ENCODE results near the gene THRB. TPM values are rescaled to one million over a fixed set of nuclear protein-coding genes. Genes with fewer than 3 reads are reported as not detected.
"Not testable (repeated sequence)": the region's sequence is repeated elsewhere in the genome, so short reads cannot be mapped to it uniquely, and the experiment has no call there.

The THRB gene
- total RNA-seq, 5 donors from 2014 or later (not counting 1 experiment from before 2014, with no cell fraction given): 0.03 to 0.29 (median 0.19) TPM; not detected in 2

- Mint-ChIP-seq H3K4me1 (no peaks in the 10 kb centered on the region), H3K4me3 (no peak overlapping the region), H3K36me3 (no peaks in the 10 kb centered on the region), H3K27me3 (no peaks in the 10 kb centered on the region), H3K27ac (no peak overlapping the region), H3K9me3 (peaks cover 0 to 12% (median 0%) of the 10 kb centered on the region in 3 donors)
- ChIA-PET POLR2A (no interaction called here), CTCF (no interaction called here)
- WGBS (ENCODE audit: insufficient coverage): 100% methylated on average over 1 of the region's 2 CpGs
- no peak for DNase-seq
- H3K9me3 ChIP-seq: no peaks in the 10 kb centered on the region
- no peak for ATAC-seq (replicated peaks in 1 of 4)
- H3K4me3 ChIP-seq (ENCODE audit: control insufficient read depth in 1 of 2, extremely low read depth in 1 of 2, low read length in 1 of 2): no peak overlapping the region
- no peak overlapping the region for H3K27ac ChIP-seq (ENCODE audit: low read length)
- H3K4me1 ChIP-seq (ENCODE audit: control insufficient read depth in 1 of 2, extremely low read depth in 1 of 2, insufficient read depth in 2 of 2, low read length in 2 of 2): no peaks in the 10 kb centered on the region
- H3K36me3 ChIP-seq (ENCODE audit: control insufficient read depth in 2 of 2, extremely low read depth in 1 of 2, insufficient read depth in 1 of 2, low read length in 1 of 2): no peaks in the 10 kb centered on the region
- H3K27me3 ChIP-seq (replicated peaks in 1 of 2; ENCODE audit: control insufficient read depth in 2 of 2, extremely low read depth in 1 of 2, insufficient read depth in 2 of 2, low read length in 1 of 2): no peaks in the 10 kb centered on the region
These were observed 74.4 kb downstream of the THRB start for GRCh38 chr3:24420224-24420623.

- DNase-seq (no peak), ATAC-seq (replicated peaks in 1 of 4) (no peak)
- Mint-ChIP-seq H3K4me1 (no peaks in the 10 kb centered on the region), H3K4me3 (no peak overlapping the region), H3K36me3 (no peaks in the 10 kb centered on the region), H3K27ac (no peak overlapping the region), H3K27me3 (no peaks in the 10 kb centered on the region), H3K9me3 (peaks cover 0 to 12% (median 0%) of the 10 kb centered on the region in 3 donors)
- ChIA-PET CTCF (no interaction called here), POLR2A (no interaction called here)
- no peak overlapping the region for H3K27ac ChIP-seq (ENCODE audit: low read length)
- no CpG with 5 or more reads among the region's 3 CpGs for WGBS (ENCODE audit: insufficient coverage)
- H3K27me3 ChIP-seq (replicated peaks in 1 of 2; ENCODE audit: control insufficient read depth in 2 of 2, extremely low read depth in 1 of 2, insufficient read depth in 2 of 2, low read length in 1 of 2): no peaks in the 10 kb centered on the region
- H3K9me3 ChIP-seq: no peaks in the 10 kb centered on the region
- H3K4me1 ChIP-seq (ENCODE audit: control insufficient read depth in 1 of 2, extremely low read depth in 1 of 2, insufficient read depth in 2 of 2, low read length in 2 of 2): no peaks in the 10 kb centered on the region
- no peak overlapping the region for H3K4me3 ChIP-seq (ENCODE audit: control insufficient read depth in 1 of 2, extremely low read depth in 1 of 2, low read length in 1 of 2)
- H3K36me3 ChIP-seq (ENCODE audit: control insufficient read depth in 2 of 2, extremely low read depth in 1 of 2, insufficient read depth in 1 of 2, low read length in 1 of 2): no peaks in the 10 kb centered on the region
These were observed 75.4 kb downstream of the THRB start for GRCh38 chr3:24419067-24419791.

GRCh38 chr3:24417730-24418129, 76.9 kb downstream of the THRB start:
- no peak overlapping the region for H3K27ac Mint-ChIP-seq
- Histone ChIP-seq H3K4me1 (ENCODE audit: control insufficient read depth in 1 of 2, extremely low read depth in 1 of 2, insufficient read depth in 2 of 2, low read length in 2 of 2) (no peaks in the 10 kb centered on the region), H3K4me3 (ENCODE audit: control insufficient read depth in 1 of 2, extremely low read depth in 1 of 2, low read length in 1 of 2) (no peak overlapping the region), H3K36me3 (ENCODE audit: control insufficient read depth in 2 of 2, extremely low read depth in 1 of 2, insufficient read depth in 1 of 2, low read length in 1 of 2) (no peaks in the 10 kb centered on the region), H3K27me3 (replicated peaks in 1 of 2; ENCODE audit: control insufficient read depth in 2 of 2, extremely low read depth in 1 of 2, insufficient read depth in 2 of 2, low read length in 1 of 2) (no peaks in the 10 kb centered on the region), H3K27ac (ENCODE audit: low read length) (no peak overlapping the region), H3K9me3 (no peaks in the 10 kb centered on the region)
- WGBS (ENCODE audit: insufficient coverage): no CpG with 5 or more reads among the region's 2 CpGs
- CTCF ChIA-PET: no interaction called here
- H3K36me3 Mint-ChIP-seq: no peaks in the 10 kb centered on the region
- no peak overlapping the region for H3K4me3 Mint-ChIP-seq
- peaks cover 0 to 15% (median 0%) of the 10 kb centered on the region in 3 donors for H3K9me3 Mint-ChIP-seq
- H3K27me3 Mint-ChIP-seq: no peaks in the 10 kb centered on the region
- POLR2A ChIA-PET: no interaction called here
- no peak for DNase-seq
- H3K4me1 Mint-ChIP-seq: no peaks in the 10 kb centered on the region
- ATAC-seq (replicated peaks in 1 of 4): no peak

DNA sequence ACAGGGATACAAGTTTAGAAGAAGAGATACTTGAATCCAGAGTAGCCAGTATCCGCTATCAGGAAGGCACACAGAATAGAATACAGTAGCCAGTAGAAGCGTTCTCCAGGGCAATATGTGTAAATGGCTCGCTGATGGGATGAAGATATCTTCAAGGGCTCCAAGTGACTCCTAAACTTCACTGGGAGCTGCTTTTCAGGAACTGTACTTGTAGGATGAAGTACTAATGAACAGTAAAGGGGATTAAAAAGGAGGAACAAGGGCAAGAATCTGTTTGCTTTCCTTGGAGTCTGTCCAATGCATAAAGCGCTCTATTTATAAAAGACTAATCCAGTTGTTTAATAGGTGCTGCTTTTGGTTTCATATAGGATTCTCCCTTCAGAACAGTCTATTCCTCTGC, 78.4 kb downstream of the THRB start:
- no peaks in the 10 kb centered on the region for H3K27me3 ChIP-seq (replicated peaks in 1 of 2; ENCODE audit: control insufficient read depth in 2 of 2, extremely low read depth in 1 of 2, insufficient read depth in 2 of 2, low read length in 1 of 2)
- no peaks in the 10 kb centered on the region for H3K9me3 ChIP-seq
- POLR2A ChIA-PET: no interaction called here
- no peak overlapping the region for H3K4me3 ChIP-seq (ENCODE audit: control insufficient read depth in 1 of 2, extremely low read depth in 1 of 2, low read length in 1 of 2)
- no peaks in the 10 kb centered on the region for H3K36me3 ChIP-seq (ENCODE audit: control insufficient read depth in 2 of 2, extremely low read depth in 1 of 2, insufficient read depth in 1 of 2, low read length in 1 of 2)
- no peaks in the 10 kb centered on the region for H3K36me3 Mint-ChIP-seq
- H3K4me3 Mint-ChIP-seq: no peak overlapping the region
- H3K27ac Mint-ChIP-seq: no peak overlapping the region
- 87% methylated on average over 3 of the region's 4 CpGs for WGBS (ENCODE audit: insufficient coverage)
- H3K4me1 ChIP-seq (ENCODE audit: control insufficient read depth in 1 of 2, extremely low read depth in 1 of 2, insufficient read depth in 2 of 2, low read length in 2 of 2): no peaks in the 10 kb centered on the region
- CTCF ChIA-PET: no interaction called here
- no peak for DNase-seq
- no peak overlapping the region for H3K27ac ChIP-seq (ENCODE audit: low read length)
- no peaks in the 10 kb centered on the region for H3K4me1 Mint-ChIP-seq
- no peak for ATAC-seq (replicated peaks in 1 of 4)
- H3K27me3 Mint-ChIP-seq: no peaks in the 10 kb centered on the region
- H3K9me3 Mint-ChIP-seq: peaks cover 0 to 15% (median 0%) of the 10 kb centered on the region in 3 donors

- Mint-ChIP-seq H3K4me3 (no peak overlapping the region), H3K27ac (no peak overlapping the region), H3K36me3 (no peaks in the 10 kb centered on the region), H3K27me3 (no peaks in the 10 kb centered on the region), H3K4me1 (no peaks in the 10 kb centered on the region), H3K9me3 (peaks cover 0 to 14% (median 0%) of the 10 kb centered on the region in 3 donors)
- no peak for ATAC-seq (replicated peaks in 1 of 4)
- no peak overlapping the region for H3K4me3 ChIP-seq (ENCODE audit: control insufficient read depth in 1 of 2, extremely low read depth in 1 of 2, low read length in 1 of 2)
- DNase-seq: no peak
- CTCF ChIA-PET: no interaction called here
- WGBS (ENCODE audit: insufficient coverage): no CpG with 5 or more reads among the region's 3 CpGs
- H3K27ac ChIP-seq (ENCODE audit: low read length): no peak overlapping the region
- no peaks in the 10 kb centered on the region for H3K4me1 ChIP-seq (ENCODE audit: control insufficient read depth in 1 of 2, extremely low read depth in 1 of 2, insufficient read depth in 2 of 2, low read length in 2 of 2)
- H3K36me3 ChIP-seq (ENCODE audit: control insufficient read depth in 2 of 2, extremely low read depth in 1 of 2, insufficient read depth in 1 of 2, low read length in 1 of 2): no peaks in the 10 kb centered on the region
- no peaks in the 10 kb centered on the region for H3K9me3 ChIP-seq
- no peaks in the 10 kb centered on the region for H3K27me3 ChIP-seq (replicated peaks in 1 of 2; ENCODE audit: control insufficient read depth in 2 of 2, extremely low read depth in 1 of 2, insufficient read depth in 2 of 2, low read length in 1 of 2)
- POLR2A ChIA-PET: no interaction called here
These were observed 78.8 kb downstream of the THRB start for GRCh38 chr3:24415824-24416223.

GRCh38 chr3:24413662-24414061, 81.0 kb downstream of the THRB start:
- H3K27me3 ChIP-seq (replicated peaks in 1 of 2; ENCODE audit: control insufficient read depth in 2 of 2, extremely low read depth in 1 of 2, insufficient read depth in 2 of 2, low read length in 1 of 2); CTCF ChIA-PET; H3K4me3 ChIP-seq (ENCODE audit: control insufficient read depth in 1 of 2, extremely low read depth in 1 of 2, low read length in 1 of 2); H3K27ac Mint-ChIP-seq; POLR2A ChIA-PET; DNase-seq; ATAC-seq (replicated peaks in 1 of 4); H3K36me3 ChIP-seq (ENCODE audit: control insufficient read depth in 2 of 2, extremely low read depth in 1 of 2, insufficient read depth in 1 of 2, low read length in 1 of 2); H3K27me3 Mint-ChIP-seq; H3K9me3 ChIP-seq; H3K27ac ChIP-seq (ENCODE audit: low read length); H3K9me3 Mint-ChIP-seq; H3K4me1 ChIP-seq (ENCODE audit: control insufficient read depth in 1 of 2, extremely low read depth in 1 of 2, insufficient read depth in 2 of 2, low read length in 2 of 2); H3K4me3 Mint-ChIP-seq; H3K36me3 Mint-ChIP-seq; H3K4me1 Mint-ChIP-seq: not testable (repeated sequence)
- WGBS (ENCODE audit: insufficient coverage): no CpG with 5 or more reads among the region's 5 CpGs

DNA sequence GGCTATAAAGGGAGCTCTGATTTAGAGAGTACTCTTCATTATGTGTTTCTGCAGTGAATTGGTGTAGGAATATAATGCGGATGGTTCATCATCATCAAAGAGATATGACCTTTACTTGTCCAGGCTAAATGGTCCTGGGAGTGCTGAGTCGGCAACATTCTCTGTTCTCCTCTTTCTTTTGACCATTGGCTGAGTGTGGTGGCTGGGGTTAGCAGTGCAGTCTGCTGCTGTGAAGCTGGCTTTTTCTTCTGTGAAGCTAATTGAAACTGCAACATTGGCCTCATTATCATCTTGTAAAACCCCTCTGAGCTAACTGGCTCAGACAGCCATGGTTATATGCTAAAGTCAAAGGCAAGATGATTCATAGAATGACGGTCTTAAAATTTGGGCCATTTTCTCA, 83.8 kb downstream of the THRB start:
- H3K9me3 ChIP-seq: no peaks in the 10 kb centered on the region
- peaks cover 0 to 4% (median 0%) of the 10 kb centered on the region in 3 donors for H3K9me3 Mint-ChIP-seq
- H3K36me3 Mint-ChIP-seq: no peaks in the 10 kb centered on the region
- H3K4me3 ChIP-seq (ENCODE audit: control insufficient read depth in 1 of 2, extremely low read depth in 1 of 2, low read length in 1 of 2): no peak overlapping the region
- no peak overlapping the region for H3K27ac ChIP-seq (ENCODE audit: low read length)
- H3K4me3 Mint-ChIP-seq: no peak overlapping the region
- H3K36me3 ChIP-seq (ENCODE audit: control insufficient read depth in 2 of 2, extremely low read depth in 1 of 2, insufficient read depth in 1 of 2, low read length in 1 of 2): no peaks in the 10 kb centered on the region
- H3K27me3 Mint-ChIP-seq: no peaks in the 10 kb centered on the region
- no peaks in the 10 kb centered on the region for H3K4me1 Mint-ChIP-seq
- ChIA-PET POLR2A (no interaction called here), CTCF (no interaction called here)
- H3K27ac Mint-ChIP-seq: no peak overlapping the region
- H3K27me3 ChIP-seq (replicated peaks in 1 of 2; ENCODE audit: control insufficient read depth in 2 of 2, extremely low read depth in 1 of 2, insufficient read depth in 2 of 2, low read length in 1 of 2): no peaks in the 10 kb centered on the region
- WGBS (ENCODE audit: insufficient coverage): 100% methylated on average over 1 of the region's 3 CpGs
- DNase-seq (no peak), ATAC-seq (replicated peaks in 1 of 4) (no peak)
- H3K4me1 ChIP-seq (ENCODE audit: control insufficient read depth in 1 of 2, extremely low read depth in 1 of 2, insufficient read depth in 2 of 2, low read length in 2 of 2): no peaks in the 10 kb centered on the region
